CD4-positive, alpha-beta T cell (primary cell): ENCODE measurements around the gene RAMP2. TPM values are rescaled to one million over a fixed set of nuclear protein-coding genes. Genes with fewer than 3 reads are reported as not detected.

Source experiments
- ATAC-seq: fragments of 200-7000 bp; cut with Tn5 transposase; one replicate; pipeline ENCODE4 v1.10.0; 2022; ENCODE audit warnings: mild to moderate bottlenecking; ENCODE audit not compliant: poor library complexity
- CTCF ChIA-PET: fragments of 350-600 bp; sonication (Branson Sonifier 250); formaldehyde crosslinking; loops from one replicate; lab custom pipeline; 2021; ENCODE audit warnings: antibody characterized with exemption, inconsistent platforms; lab: Charles Lee
- POLR2A ChIA-PET: fragments of 350-600 bp; sonication (Branson Sonifier 250); formaldehyde crosslinking; loops from one replicate; lab custom pipeline; 2021; ENCODE audit warnings: antibody characterized with exemption, inconsistent platforms; lab: Charles Lee
- DNase-seq, 14 experiments: peaks; one replicate each; pipeline ENCODE4 v3.0.0-alpha.2; 2013 to 2020; ENCODE audit warnings: mixed read lengths in 2 of 14
- H3K27ac ChIP-seq, 2 donors: one replicate each; pipeline versions ENCODE4 v1.5.1 to v1.7.0; 2013; ENCODE audit warnings: low read length in 2 of 2, low read depth in 1 of 2, mild to moderate bottlenecking in 1 of 2
- H3K27me3 ChIP-seq, 2 experiments: 1 replicate in 1 of 2; 2 replicates in 1 of 2; pipeline versions ENCODE4 v1.6.1 to v1.7.0; 2013; ENCODE audit warnings: low read length in 2 of 2, control low read depth in 1 of 2, mild to moderate bottlenecking in 1 of 2, moderate library complexity in 1 of 2; ENCODE audit not compliant: insufficient read depth in 2 of 2, control insufficient read depth in 1 of 2
- H3K36me3 ChIP-seq: one replicate; pipeline ENCODE4 v1.6.1; 2013; ENCODE audit warnings: low read length, control low read depth; ENCODE audit not compliant: insufficient read depth
- H3K4me1 ChIP-seq: one replicate; pipeline ENCODE4 v1.6.1; 2013; ENCODE audit warnings: low read length, control low read depth; ENCODE audit not compliant: insufficient read depth
- H3K4me3 ChIP-seq: one replicate; pipeline ENCODE4 v1.5.1; 2013; ENCODE audit warnings: mild to moderate bottlenecking, low read length, moderate library complexity
- H3K9me3 ChIP-seq, 2 experiments: 1 replicate in 1 of 2; 2 replicates in 1 of 2; pipeline versions ENCODE4 v1.6.1 to v1.7.0; 2013; ENCODE audit warnings: low read length in 2 of 2, mild to moderate bottlenecking in 2 of 2, control low read depth in 1 of 2, moderate library complexity in 1 of 2; ENCODE audit not compliant: control insufficient read depth in 1 of 2, insufficient read depth in 1 of 2
- H3K27ac Mint-ChIP-seq: one replicate; pipeline ENCODE4 v1.8.0; 2020; ENCODE audit warnings: mixed read lengths
- H3K27me3 Mint-ChIP-seq: one replicate; pipeline ENCODE4 v1.8.0; 2021; ENCODE audit warnings: mixed read lengths
- H3K36me3 Mint-ChIP-seq: one replicate; pipeline ENCODE4 v1.8.0; 2021; ENCODE audit warnings: low read depth, mixed read lengths
- H3K4me1 Mint-ChIP-seq: one replicate; pipeline ENCODE4 v1.8.0; 2021; ENCODE audit warnings: low read depth, mixed read lengths
- H3K4me3 Mint-ChIP-seq: one replicate; pipeline ENCODE4 v1.8.0; 2020; ENCODE audit warnings: mild to moderate bottlenecking, mixed read lengths
- H3K9me3 Mint-ChIP-seq: one replicate; pipeline ENCODE4 v1.8.0; 2020; ENCODE audit warnings: mixed read lengths
- intact Hi-C, 2 experiments: fragments of 100-400 bp; cut with DNase I in 1 of 2; cut with micrococcal nuclease in 1 of 2; formaldehyde crosslinking; loops; one replicate each; pipeline versions ENCODE4 v1.15.1 to v1.9.0; 2023 to 2025; cut with DNase I, micrococcal nuclease
- total RNA-seq, 174 experiments: library from RNA in 2 of 174; stranded (reverse) in 2 of 174; gene quantifications; one replicate each; pipeline ENCODE4 v1.2.3 and lab custom pipeline; 2021 to 2026
- TF ChIP-seq, protein P1 (sequence below): fragments of 200-600 bp; IDR thresholded peaks from one replicate; pipeline ENCODE4 v1.8.0; 2022; ENCODE audit warnings: antibody characterized with exemption, mild to moderate bottlenecking

Gene RAMP2
- total RNA-seq, 2 experiments from 2014 or later, result not detected

DNA sequence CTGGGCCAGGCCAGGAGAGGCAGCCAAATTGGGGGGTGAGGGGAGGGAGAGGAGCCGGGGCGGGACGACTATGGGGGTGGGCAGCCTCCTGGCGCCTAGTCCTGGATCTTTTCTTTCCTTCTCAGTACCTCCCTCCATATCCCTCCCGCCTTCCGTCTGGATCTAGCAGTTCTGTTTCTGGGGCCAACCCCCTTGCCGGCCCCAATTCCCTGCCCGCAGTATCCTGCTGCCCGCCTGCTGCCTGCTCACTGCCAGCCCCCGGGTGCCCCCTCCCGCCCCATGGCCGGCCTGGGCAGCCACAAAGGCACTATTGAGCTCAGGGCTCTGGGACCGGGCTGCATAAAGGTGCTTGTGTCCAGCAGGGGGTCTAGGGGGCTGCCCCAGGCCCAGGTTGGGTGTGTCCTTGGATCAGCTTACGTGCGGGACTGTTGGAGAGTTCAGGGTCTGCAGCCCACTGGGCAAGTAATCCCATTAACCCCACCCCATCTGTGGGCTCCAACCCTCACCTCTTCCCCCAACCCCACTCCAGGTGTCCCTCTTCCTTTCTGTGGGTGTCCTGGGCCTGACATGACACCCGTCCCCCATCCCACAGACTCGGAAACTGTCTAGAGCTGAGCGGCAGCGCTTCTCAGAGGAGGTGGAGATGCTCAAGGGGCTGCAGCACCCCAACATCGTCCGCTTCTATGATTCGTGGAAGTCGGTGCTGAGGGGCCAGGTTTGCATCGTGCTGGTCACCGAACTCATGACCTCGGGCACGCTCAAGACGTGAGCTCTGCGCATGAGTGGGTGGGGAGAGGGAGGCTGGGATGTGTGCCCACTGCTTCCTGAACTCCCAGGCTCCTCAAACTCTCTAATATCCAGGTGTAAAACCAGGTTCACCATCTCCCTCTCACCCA is 21.4 kb downstream of the RAMP2 start:
- no peak overlapping the region for H3K27ac Mint-ChIP-seq

DNA sequence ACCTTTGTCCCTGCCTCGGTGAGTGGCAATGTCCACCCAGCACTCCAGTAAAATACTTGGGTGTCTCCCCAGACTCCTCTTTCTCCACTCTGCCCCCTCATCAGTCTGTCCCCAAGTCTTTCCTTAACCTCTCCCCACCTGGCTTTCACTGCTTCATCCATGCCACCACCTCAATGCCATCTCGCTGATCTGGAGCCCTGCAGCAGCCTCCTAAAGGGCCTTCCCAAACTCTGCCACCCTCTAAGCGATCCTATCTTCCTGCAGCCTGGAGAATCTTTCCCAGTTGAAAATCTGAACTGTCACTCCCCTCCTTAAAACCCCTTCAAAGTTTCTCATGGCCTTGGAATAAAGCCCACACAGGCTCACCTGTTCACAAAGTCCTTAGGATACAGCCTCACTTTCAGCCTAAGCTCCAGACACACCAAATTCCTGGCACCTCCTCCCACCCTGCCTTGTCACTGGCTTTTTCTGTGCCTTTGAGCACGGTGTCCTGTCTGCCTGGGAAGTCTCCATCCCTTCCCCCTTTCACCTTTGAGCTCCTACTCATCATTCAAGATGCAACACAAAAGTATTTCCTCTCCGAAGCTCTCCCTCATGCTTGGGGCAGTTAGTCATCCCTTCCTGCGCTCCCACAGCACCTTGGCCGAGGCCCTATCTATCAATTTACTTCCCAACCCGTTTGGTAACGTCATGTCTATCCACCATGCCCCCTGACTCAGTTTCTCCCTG is 22.2 kb downstream of the RAMP2 start:
- H3K27me3 ChIP-seq, result peaks cover 63 to 69% of the 10 kb centered on the region in 2 experiments
- peaks cover 73% of the 10 kb centered on the region for H3K27me3 Mint-ChIP-seq
- H3K4me1 Mint-ChIP-seq, result peaks cover 36% of the 10 kb centered on the region
- TF ChIP-seq, protein P1, sequence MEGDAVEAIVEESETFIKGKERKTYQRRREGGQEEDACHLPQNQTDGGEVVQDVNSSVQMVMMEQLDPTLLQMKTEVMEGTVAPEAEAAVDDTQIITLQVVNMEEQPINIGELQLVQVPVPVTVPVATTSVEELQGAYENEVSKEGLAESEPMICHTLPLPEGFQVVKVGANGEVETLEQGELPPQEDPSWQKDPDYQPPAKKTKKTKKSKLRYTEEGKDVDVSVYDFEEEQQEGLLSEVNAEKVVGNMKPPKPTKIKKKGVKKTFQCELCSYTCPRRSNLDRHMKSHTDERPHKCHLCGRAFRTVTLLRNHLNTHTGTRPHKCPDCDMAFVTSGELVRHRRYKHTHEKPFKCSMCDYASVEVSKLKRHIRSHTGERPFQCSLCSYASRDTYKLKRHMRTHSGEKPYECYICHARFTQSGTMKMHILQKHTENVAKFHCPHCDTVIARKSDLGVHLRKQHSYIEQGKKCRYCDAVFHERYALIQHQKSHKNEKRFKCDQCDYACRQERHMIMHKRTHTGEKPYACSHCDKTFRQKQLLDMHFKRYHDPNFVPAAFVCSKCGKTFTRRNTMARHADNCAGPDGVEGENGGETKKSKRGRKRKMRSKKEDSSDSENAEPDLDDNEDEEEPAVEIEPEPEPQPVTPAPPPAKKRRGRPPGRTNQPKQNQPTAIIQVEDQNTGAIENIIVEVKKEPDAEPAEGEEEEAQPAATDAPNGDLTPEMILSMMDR, result no peak
- no peaks in the 10 kb centered on the region for H3K9me3 Mint-ChIP-seq
- no peak overlapping the region for H3K27ac ChIP-seq
- H3K4me3 ChIP-seq, result no peak overlapping the region
- peaks cover 19% of the 10 kb centered on the region for H3K36me3 Mint-ChIP-seq
- ChIA-PET POLR2A (no interaction called here), CTCF (no interaction called here)
- no peak overlapping the region for H3K27ac Mint-ChIP-seq
- DNase-seq, result no peak
- H3K36me3 ChIP-seq, result peaks cover 17% of the 10 kb centered on the region
- peaks cover 30% of the 10 kb centered on the region for H3K4me1 ChIP-seq
- no peak overlapping the region for H3K4me3 Mint-ChIP-seq
- intact Hi-C loops, result no loop called here
- peaks cover 0 to 27% of the 10 kb centered on the region in 2 experiments for H3K9me3 ChIP-seq
- ATAC-seq, result no peak

More for the DNA sequence above, 21.4 kb downstream of the RAMP2 start:
- H3K4me1 Mint-ChIP-seq, result peaks cover 36% of the 10 kb centered on the region
- CTCF ChIA-PET, result no interaction called here
- H3K36me3 Mint-ChIP-seq, result peaks cover 27% of the 10 kb centered on the region
- H3K36me3 ChIP-seq, result peaks cover 25% of the 10 kb centered on the region
- no peak for ATAC-seq
- TF ChIP-seq, protein P1, result no peak
- peaks cover 30% of the 10 kb centered on the region for H3K4me1 ChIP-seq
- POLR2A ChIA-PET, result no interaction called here
- H3K9me3 ChIP-seq, result peaks cover 0 to 27% of the 10 kb centered on the region in 2 experiments
- H3K27me3 Mint-ChIP-seq, result peaks cover 65% of the 10 kb centered on the region
- intact Hi-C loops, result no loop called here
- peaks cover 61 to 63% of the 10 kb centered on the region in 2 experiments for H3K27me3 ChIP-seq
- no peak overlapping the region for H3K4me3 ChIP-seq
- DNase-seq, result no peak
- H3K27ac ChIP-seq, result no peak overlapping the region
- H3K9me3 Mint-ChIP-seq, result no peaks in the 10 kb centered on the region
- no peak overlapping the region for H3K4me3 Mint-ChIP-seq

DNA sequence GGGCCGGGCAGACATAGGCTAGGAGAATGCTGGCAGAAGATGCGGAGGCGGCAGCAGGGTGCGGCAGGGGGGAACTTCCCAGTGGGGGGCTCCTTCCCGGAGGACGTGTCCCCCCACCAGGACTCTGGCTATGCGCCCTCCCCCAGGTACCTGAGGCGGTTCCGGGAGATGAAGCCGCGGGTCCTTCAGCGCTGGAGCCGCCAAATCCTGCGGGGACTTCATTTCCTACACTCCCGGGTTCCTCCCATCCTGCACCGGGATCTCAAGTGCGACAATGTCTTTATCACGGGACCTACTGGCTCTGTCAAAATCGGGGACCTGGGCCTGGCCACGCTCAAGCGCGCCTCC is 22.7 kb downstream of the RAMP2 start:
- DNase-seq (no peak), ATAC-seq (no peak)
- no peak overlapping the region for H3K27ac ChIP-seq
- H3K4me1 ChIP-seq, result peaks cover 30% of the 10 kb centered on the region
- intact Hi-C loops, result no loop called here
- Mint-ChIP-seq H3K4me3 (no peak overlapping the region), H3K9me3 (no peaks in the 10 kb centered on the region), H3K27me3 (peaks cover 73% of the 10 kb centered on the region), H3K27ac (no peak overlapping the region), H3K36me3 (peaks cover 13% of the 10 kb centered on the region), H3K4me1 (peaks cover 36% of the 10 kb centered on the region)
- H3K27me3 ChIP-seq, result peaks cover 63 to 70% of the 10 kb centered on the region in 2 experiments
- POLR2A ChIA-PET, result no interaction called here
- H3K36me3 ChIP-seq, result peaks cover 12% of the 10 kb centered on the region
- CTCF ChIA-PET, result no interaction called here
- H3K9me3 ChIP-seq, result peaks cover 0 to 27% of the 10 kb centered on the region in 2 experiments
- H3K4me3 ChIP-seq, result no peak overlapping the region
- TF ChIP-seq, protein P1, result no peak
